HepG2 (cell line): ENCODE data around the gene ATP8A1. TPM values are rescaled to one million over a fixed set of nuclear protein-coding genes. Genes with fewer than 3 reads are reported as not detected.

Experiments used
- ATAC-seq: fragments of 200-7000 bp; cut with Tn5 transposase; 3 replicates; pipeline ENCODE4 v1.9.1; 2020; ENCODE audit warnings: mild to moderate bottlenecking, moderate library complexity
- BruUV-seq: library from RNA; stranded (reverse); fragments of 400-500 nt; replicated peaks from 2 replicates; lab custom pipeline; 2021; lab: Mats Ljungman, UMichigan
- CTCF ChIA-PET: fragments of 300-600 bp; formaldehyde crosslinking; extraction: SDS; loops from one replicate; lab custom pipeline; 2021; ENCODE audit warnings: low total read pairs, inconsistent platforms, low intra/inter-chr PET ratio; lab: Yijun Ruan, JAX
- POLR2A ChIA-PET: fragments of 350-600 bp; sonication (Branson Sonifier 250); formaldehyde crosslinking; loops from one replicate; lab custom pipeline; 2020; ENCODE audit warnings: antibody characterized with exemption, inconsistent platforms; lab: Yijun Ruan, JAX
- DNase-seq: peaks from one replicate; pipeline ENCODE4 v3.0.0-alpha.2; 2015; ENCODE audit warnings: low spot score
- FAIRE-seq: peaks from 3 replicates; lab custom pipeline; 2011; peaks lifted over from hg19 to GRCh38; lab: Jason Lieb, UNC
- H2AFZ ChIP-seq: one replicate; pipeline ENCODE4 v1.6.1; 2011; ENCODE audit warnings: low read length, inconsistent platforms
- H3K27ac ChIP-seq: fragments of 300-600 bp; 3 replicates; pipeline ENCODE4 v1.8.0; 2011; ENCODE audit warnings: mixed run types, mild to moderate bottlenecking, mixed read lengths, low read length, inconsistent platforms; ENCODE audit not compliant: insufficient read depth; ENCODE audit errors: extremely low read length
- H3K27me3 ChIP-seq, 2 experiments: fragments of 200-600 bp in 1 of 2; 2 replicates in 1 of 2; 3 replicates in 1 of 2; pipeline versions ENCODE4 v1.6.0 to v1.8.0; 2011; ENCODE audit warnings: low read length in 2 of 2, mild to moderate bottlenecking in 2 of 2, moderate library complexity in 2 of 2, inconsistent platforms in 1 of 2; ENCODE audit not compliant: insufficient read depth in 2 of 2, control insufficient read depth in 1 of 2
- H3K36me3 ChIP-seq, 2 experiments: fragments of 200-600 bp in 1 of 2; replicated peaks in 1 of 2; 2 replicates in 1 of 2; 3 replicates in 1 of 2; pipeline versions ENCODE4 v1.5.1 to v1.8.0; 2011; ENCODE audit warnings: low read length in 2 of 2, inconsistent platforms in 1 of 2; ENCODE audit not compliant: insufficient read depth in 2 of 2, control insufficient read depth in 1 of 2
- H3K4me1 ChIP-seq: 2 replicates; pipeline ENCODE4 v1.5.1; 2012; ENCODE audit warnings: low read length, inconsistent platforms; ENCODE audit not compliant: insufficient read depth
- H3K4me2 ChIP-seq: 2 replicates; pipeline ENCODE4 v1.6.0; 2011; ENCODE audit warnings: low read depth, low read length, inconsistent platforms
- H3K4me3 ChIP-seq, 3 experiments: fragments of 200-600 bp in 1 of 3; sonication (generic), shearing (Covaris generic) in 1 of 3; replicated peaks in 1 of 3; 2 replicates each; pipeline ENCODE4 v1.5.1; 2011 to 2016; ENCODE audit warnings: low read length in 3 of 3, inconsistent platforms in 2 of 3, low read depth in 2 of 3, mild to moderate bottlenecking in 2 of 3, control low read depth in 1 of 3, mixed read lengths in 1 of 3; ENCODE audit not compliant: insufficient read depth in 1 of 3
- H3K79me2 ChIP-seq: one replicate; pipeline ENCODE4 v1.6.1; 2011; ENCODE audit warnings: low read length, inconsistent platforms; ENCODE audit not compliant: insufficient read depth
- H3K9ac ChIP-seq: 2 replicates; pipeline ENCODE4 v1.6.0; 2011; ENCODE audit warnings: mild to moderate bottlenecking, low read depth, low read length, inconsistent platforms; ENCODE audit not compliant: insufficient read depth
- H3K9me3 ChIP-seq: 2 replicates; pipeline ENCODE4 v1.5.1; 2012; ENCODE audit warnings: mild to moderate bottlenecking, low read length
- H4K20me1 ChIP-seq: 2 replicates; pipeline ENCODE4 v1.6.0; 2011; ENCODE audit warnings: inconsistent platforms, mild to moderate bottlenecking, low read length, moderate library complexity; ENCODE audit not compliant: insufficient read depth
- FOSL1 ChIP-seq: sonication (generic); formaldehyde crosslinking; IDR thresholded peaks from 2 replicates; pipeline ENCODE4 v1.9.0; 2021; ENCODE audit warnings: missing genetic modification reagents, borderline replicate concordance
- HOXA5 ChIP-seq: sonication (generic); formaldehyde crosslinking; IDR thresholded peaks from 2 replicates; pipeline ENCODE4 v1.4.0; 2020; ENCODE audit warnings: missing genetic modification reagents
- ISL2 ChIP-seq: sonication (generic); formaldehyde crosslinking; IDR thresholded peaks from 2 replicates; pipeline ENCODE4 v1.5.0; 2020; ENCODE audit warnings: missing genetic modification reagents
- KAT8 ChIP-seq: IDR thresholded peaks from 2 replicates; pipeline ENCODE4 v1.6.1; 2016; ENCODE audit warnings: missing genetic modification reagents, missing compliant biosample characterization
- MLLT10 ChIP-seq: sonication (generic); formaldehyde crosslinking; IDR thresholded peaks from 2 replicates; pipeline ENCODE4 v1.4.0; 2020; ENCODE audit warnings: missing genetic modification reagents
- PPARG ChIP-seq: conservative IDR thresholded peaks from 2 replicates; pipeline ENCODE4 v1.6.1; 2016; ENCODE audit warnings: missing biosample characterization, missing genetic modification reagents
- RFXAP ChIP-seq: sonication (generic); formaldehyde crosslinking; IDR thresholded peaks from 2 replicates; pipeline ENCODE4 v1.4.0; 2020; ENCODE audit warnings: missing genetic modification reagents, borderline replicate concordance
- SIX1 ChIP-seq: sonication (generic); formaldehyde crosslinking; IDR thresholded peaks from 2 replicates; pipeline ENCODE4 v1.4.0; 2020; ENCODE audit warnings: missing genetic modification reagents, borderline replicate concordance
- ZBTB42 ChIP-seq: sonication (generic); formaldehyde crosslinking; IDR thresholded peaks from 2 replicates; pipeline ENCODE4 v1.5.0; 2020; ENCODE audit warnings: mild to moderate bottlenecking, missing genetic modification reagents
- ZNF367 ChIP-seq: sonication (generic); formaldehyde crosslinking; IDR thresholded peaks from 2 replicates; pipeline ENCODE4 v1.4.0; 2020; ENCODE audit warnings: missing genetic modification reagents, borderline replicate concordance
- ZNF558 ChIP-seq: sonication (generic); formaldehyde crosslinking; IDR thresholded peaks from 2 replicates; pipeline ENCODE4 v1.9.0; 2022; ENCODE audit warnings: mild to moderate bottlenecking, missing genetic modification reagents, borderline replicate concordance
- ZNF740 ChIP-seq: sonication (generic); formaldehyde crosslinking; IDR thresholded peaks from 2 replicates; pipeline ENCODE4 v1.4.0; 2020; ENCODE audit warnings: missing genetic modification reagents
- WGBS: methylation state at CpG from one replicate; pipeline ENCODE4 v1.1.6; 2017; ENCODE audit warnings: low lambda C conversion rate; 5-methylcytosine and 5-hydroxymethylcytosine counted together
- in situ Hi-C: cut with HindIII; loops from 2 replicates; pipeline ENCODE4 v1.10.0; 2017; ENCODE audit warnings: low pct_unique_long_range_greater_than_20kb; ENCODE audit not compliant: extremely low pct_ligation_motif_present
- intact Hi-C: fragments of 100-400 bp; cut with micrococcal nuclease; formaldehyde crosslinking; loops from one replicate; pipeline ENCODE4 v1.10.0; 2022; ENCODE audit not compliant: unreplicated experiment
- polyA plus RNA-seq, 8 experiments: library from polyadenylated mRNA; depleted of rRNA in 3 of 8; stranded (reverse) in 7 of 8; unstranded in 1 of 8; fragments of >200 nt; fragmentation: Illumina TruSeq in 4 of 8; extraction: Trizol in 4 of 8; gene quantifications; 2 replicates each; pipeline versions ENCODE4 v1.2.1 to v1.2.3, GENCODE V29; 2011 to 2016; ENCODE audit warnings: low read depth in 4 of 8, missing spikeins in 1 of 8, mixed read lengths in 1 of 8; ENCODE audit not compliant: insufficient read depth in 1 of 8
- total RNA-seq, 5 experiments: library from RNA; depleted of rRNA; stranded (reverse); fragments of >200 nt; fragmentation: Illumina TruSeq; extraction: Trizol; gene quantifications; 2 replicates each; pipeline ENCODE4 v1.2.3, GENCODE V29; 2016; ENCODE audit warnings: low read depth in 1 of 5

ATP8A1 gene
- total and polyA plus RNA-seq, 2 of the 13 experiments (the other 11 are each of a cell fraction or from before 2014, with no cell fraction given): 1.7 to 6.2 TPM

GRCh38 chr4:42515156-42515884, 141.6 kb downstream of the ATP8A1 start:
- Histone ChIP-seq H4K20me1 (no peaks in the 10 kb centered on the region), H3K79me2 (no peaks in the 10 kb centered on the region), H3K9me3 (no peaks in the 10 kb centered on the region), H3K4me3 (no peak overlapping the region), H3K36me3 (no peaks in the 10 kb centered on the region), H3K27ac (no peak overlapping the region), H2AFZ (no peak overlapping the region), H3K27me3 (no peaks in the 10 kb centered on the region), H3K4me2 (no peak overlapping the region), H3K9ac (no peak overlapping the region), H3K4me1 (no peaks in the 10 kb centered on the region)
- 51% methylated on average over 5 of the region's 5 CpGs for WGBS
- TF ChIP-seq RFXAP (CRISPR knock-in tag) (no peak), ISL2 (CRISPR knock-in tag) (no peak), PPARG (CRISPR knock-in tag) (no peak), HOXA5 (CRISPR knock-in tag) (no peak), ZBTB42 (CRISPR knock-in tag) (no peak), KAT8 (CRISPR knock-in tag) (no peak), ZNF558 (CRISPR knock-in tag) (no peak), SIX1 (CRISPR knock-in tag) (no peak), ZNF367 (CRISPR knock-in tag) (no peak), ZNF740 (CRISPR knock-in tag) (no peak), MLLT10 (CRISPR knock-in tag) (no peak), FOSL1 (CRISPR knock-in tag) (no peak)
- intact Hi-C loops (no loop called here), in situ Hi-C loops (loop anchor here (25.0 kb wide), 1 partner anchor 828 kb away; no protein-coding TSS in a partner anchor)
- DNase-seq (no peak), ATAC-seq (no peak), FAIRE-seq (no peak)
- no TSS peak for BruUV-seq
- ChIA-PET POLR2A (no interaction called here), CTCF (no interaction called here)
